VCaP (cell line): Measurements from ENCODE around the gene NXNL2.

Experiments used
- H3K27ac ChIP-seq: fragments of 450-650 bp; 2 replicates; pipeline ENCODE4 v1.5.1; 2017
- CTCF ChIP-seq: fragments of 450-650 bp; conservative IDR thresholded peaks from 2 replicates; pipeline ENCODE4 v1.5.1; 2017; ENCODE audit warnings: mild to moderate bottlenecking, moderate library complexity

NXNL2 gene

GRCh38 chr9:88531920-88532698, 2.9 kb upstream of the NXNL2 start:
- no peak overlapping the region for H3K27ac ChIP-seq
- no peak for TF ChIP-seq CTCF

- 0 out of 2 replicates have a peak, but pooled peaks have one; percentile 23 for TF ChIP-seq CTCF
- peak overlapping the region; percentile 79 for H3K27ac ChIP-seq
These were observed 975 bp upstream of the NXNL2 start for GRCh38 chr9:88533951-88534455.

- TF ChIP-seq CTCF, result peak; percentile 16; the same call in 1 of the 2 replicates
These were observed 446 bp downstream of the NXNL2 start for GRCh38 chr9:88535226-88536022.

GRCh38 chr9:88536023-88536324, 996 bp downstream of the NXNL2 start:
- H3K27ac ChIP-seq, result no peak overlapping the region
- no peak for TF ChIP-seq CTCF

More at GRCh38 chr9:88535226-88536022, 446 bp downstream of the NXNL2 start:
- H3K27ac ChIP-seq, result peak overlapping the region; percentile 65

- no peak overlapping the region for H3K27ac ChIP-seq
- no peak for TF ChIP-seq CTCF
These were observed 2.2 kb downstream of the NXNL2 start for GRCh38 chr9:88536951-88537760.

GRCh38 chr9:88537761-88538091, 2.7 kb downstream of the NXNL2 start:
- H3K27ac ChIP-seq, result no peak overlapping the region
- no peak for TF ChIP-seq CTCF
